HG03095 (cell line): ENCODE data around the gene HPSE2.

Experiments used
- ATAC-seq: cut with Tn5 transposase; IDR thresholded peaks from one replicate; pipeline ENCODE4 v1.9.1; 2021; ENCODE audit warnings: moderate library complexity; ENCODE audit not compliant: unreplicated experiment

HPSE2 gene

GRCh38 chr10:98419469-98420261 is 816.0 kb downstream of the HPSE2 start:
- ATAC-seq = no peak

- no peak for ATAC-seq
These were observed 816.8 kb downstream of the HPSE2 start for GRCh38 chr10:98418665-98419468.

GRCh38 chr10:98417973-98418664 is 817.5 kb downstream of the HPSE2 start:
- ATAC-seq = no peak

- no peak for ATAC-seq
These were observed 818.1 kb downstream of the HPSE2 start for GRCh38 chr10:98417481-98417959.

GRCh38 chr10:98416606-98417388 is 818.9 kb downstream of the HPSE2 start:
- ATAC-seq = no peak

- no peak for ATAC-seq
These were observed 819.9 kb downstream of the HPSE2 start for GRCh38 chr10:98415731-98416119.

GRCh38 chr10:98414932-98415730 is 820.5 kb downstream of the HPSE2 start, which contains the start of gene PYROXD2:
Gene PYROXD2 (minus strand): TSS chr10:98415182. CDS start chr10:98415135, 47 bp downstream.
- peak; percentile 44 for ATAC-seq

- no peak for ATAC-seq
These were observed 821.1 kb downstream of the HPSE2 start for GRCh38 chr10:98414578-98414931.

- no peak for ATAC-seq
These were observed 823.9 kb downstream of the HPSE2 start for GRCh38 chr10:98411768-98412167.

GRCh38 chr10:98411166-98411565 is 824.5 kb downstream of the HPSE2 start:
- ATAC-seq = no peak

GRCh38 chr10:98410759-98411158 is 824.9 kb downstream of the HPSE2 start:
- no peak for ATAC-seq

GRCh38 chr10:98410135-98410743 is 825.4 kb downstream of the HPSE2 start:
- no peak for ATAC-seq

- no peak for ATAC-seq
These were observed 826.9 kb downstream of the HPSE2 start for GRCh38 chr10:98408799-98409198.

- ATAC-seq = no peak
These were observed 827.9 kb downstream of the HPSE2 start for GRCh38 chr10:98407744-98408241.
